HepG2 (cell line): ENCODE results near the gene DCPS. TPM values are rescaled to one million over a fixed set of nuclear protein-coding genes. Genes with fewer than 3 reads are reported as not detected.
A peak's percentile ranks its signal among the peaks of the same experiment; 100 is the strongest.

Source experiments
- CAMTA2 ChIP-seq: sonication (generic); formaldehyde crosslinking; IDR thresholded peaks from 2 replicates; pipeline ENCODE4 v1.4.0; 2020; ENCODE audit warnings: mild to moderate bottlenecking, missing genetic modification reagents, borderline replicate concordance
- CREM ChIP-seq, 2 experiments: sonication (generic) in 1 of 2; formaldehyde crosslinking in 1 of 2; IDR thresholded peaks; 2 replicates each; pipeline versions ENCODE4 v1.4.0 to v1.6.1; 2016 to 2020; ENCODE audit warnings: antibody characterized with exemption in 1 of 2, mild to moderate bottlenecking in 1 of 2, missing genetic modification reagents in 1 of 2
- ELF1 ChIP-seq: sonication (generic); formaldehyde crosslinking; IDR thresholded peaks from 2 replicates; pipeline ENCODE4 v1.4.0; 2020; ENCODE audit warnings: missing genetic modification reagents
- FOXA3 ChIP-seq: IDR thresholded peaks from 2 replicates; pipeline ENCODE4 v1.6.1; 2016; ENCODE audit warnings: missing genetic modification reagents, missing compliant biosample characterization
- GLI4 ChIP-seq: sonication (generic); formaldehyde crosslinking; IDR thresholded peaks from 2 replicates; pipeline ENCODE4 v1.5.1; 2020; ENCODE audit warnings: missing genetic modification reagents, mild to moderate bottlenecking, moderate library complexity, borderline replicate concordance
- HNRNPUL1 ChIP-seq: fragments of 200-400 bp; formaldehyde crosslinking; IDR thresholded peaks from 2 replicates; pipeline ENCODE4 v1.6.1; 2017; ENCODE audit warnings: low read depth, mild to moderate bottlenecking, low read length, moderate library complexity
- HOXA7 ChIP-seq: sonication (generic); formaldehyde crosslinking; IDR thresholded peaks from 2 replicates; pipeline ENCODE4 v1.8.1; 2022; ENCODE audit warnings: mild to moderate bottlenecking, missing genetic modification reagents, moderate library complexity
- NCOR1 ChIP-seq: fragments of 200-600 bp; sonication (generic); IDR thresholded peaks from 2 replicates; pipeline ENCODE4 v1.7.0; 2017; ENCODE audit warnings: antibody characterized with exemption, low read length, borderline replicate concordance
- PHB2 ChIP-seq: fragments of 450-650 bp; IDR thresholded peaks from 2 replicates; pipeline ENCODE4 v1.6.1; 2018; ENCODE audit not compliant: partially characterized antibody
- REXO4 ChIP-seq: sonication (generic); formaldehyde crosslinking; IDR thresholded peaks from 2 replicates; pipeline ENCODE4 v1.8.0; 2022; ENCODE audit warnings: missing genetic modification reagents, mild to moderate bottlenecking, borderline replicate concordance
- SNRNP70 ChIP-seq: fragments of 200-400 bp; formaldehyde crosslinking; IDR thresholded peaks from 2 replicates; pipeline ENCODE4 v1.6.1; 2017; ENCODE audit warnings: mild to moderate bottlenecking, low read depth, low read length, moderate library complexity
- ZBTB1 ChIP-seq: sonication (generic); formaldehyde crosslinking; IDR thresholded peaks from 2 replicates; pipeline ENCODE4 v1.4.0; 2020; ENCODE audit warnings: missing genetic modification reagents, borderline replicate concordance
- ZNF274 ChIP-seq: sonication (generic); formaldehyde crosslinking; IDR thresholded peaks from 2 replicates; pipeline ENCODE4 v1.5.1; 2020; ENCODE audit warnings: mild to moderate bottlenecking, missing genetic modification reagents
- ZNF501 ChIP-seq: sonication (generic); formaldehyde crosslinking; IDR thresholded peaks from 2 replicates; pipeline ENCODE4 v1.5.1; 2020; ENCODE audit warnings: mild to moderate bottlenecking, moderate library complexity, missing genetic modification reagents
- ZNF510 ChIP-seq: sonication (generic); formaldehyde crosslinking; IDR thresholded peaks from 2 replicates; pipeline ENCODE4 v1.4.0; 2020; ENCODE audit warnings: low read depth, mild to moderate bottlenecking, missing genetic modification reagents
- ZNF598 ChIP-seq: sonication (generic); formaldehyde crosslinking; IDR thresholded peaks from 2 replicates; pipeline ENCODE4 v1.5.1; 2020; ENCODE audit warnings: mild to moderate bottlenecking, missing genetic modification reagents, borderline replicate concordance
- ZNF605 ChIP-seq: sonication (generic); formaldehyde crosslinking; IDR thresholded peaks from 2 replicates; pipeline ENCODE4 v1.8.0; 2022; ENCODE audit warnings: mild to moderate bottlenecking, missing genetic modification reagents
- polyA plus RNA-seq, 8 experiments: library from polyadenylated mRNA; depleted of rRNA in 3 of 8; stranded (reverse) in 7 of 8; unstranded in 1 of 8; fragments of >200 nt; fragmentation: Illumina TruSeq in 4 of 8; extraction: Trizol in 4 of 8; gene quantifications; 2 replicates each; pipeline versions ENCODE4 v1.2.1 to v1.2.3, GENCODE V29; 2011 to 2016; ENCODE audit warnings: low read depth in 4 of 8, missing spikeins in 1 of 8, mixed read lengths in 1 of 8; ENCODE audit not compliant: insufficient read depth in 1 of 8
- total RNA-seq, 5 experiments: library from RNA; depleted of rRNA; stranded (reverse); fragments of >200 nt; fragmentation: Illumina TruSeq; extraction: Trizol; gene quantifications; 2 replicates each; pipeline ENCODE4 v1.2.3, GENCODE V29; 2016; ENCODE audit warnings: low read depth in 1 of 5
- TF ChIP-seq, protein P1 (sequence below): sonication (generic); formaldehyde crosslinking; IDR thresholded peaks from 2 replicates; pipeline ENCODE4 v1.9.0; 2021; ENCODE audit warnings: missing genetic modification reagents, borderline replicate concordance
- TF ChIP-seq, protein P2 (sequence below): sonication (generic); formaldehyde crosslinking; IDR thresholded peaks from 2 replicates; pipeline ENCODE4 v1.9.0; 2022; ENCODE audit warnings: missing genetic modification reagents, mild to moderate bottlenecking, borderline replicate concordance
- TF ChIP-seq, protein P3 (sequence below): fragments of 450-650 bp; IDR thresholded peaks from 2 replicates; pipeline ENCODE4 v1.6.1; 2016
- TF ChIP-seq, protein P4 (sequence below): sonication (generic); formaldehyde crosslinking; conservative IDR thresholded peaks from 2 replicates; pipeline ENCODE4 v1.8.0; 2022; ENCODE audit warnings: mild to moderate bottlenecking, moderate library complexity, missing genetic modification reagents

DCPS gene
- total and polyA plus RNA-seq, 2 of the 13 experiments (the other 11 are each of a cell fraction or from before 2014, with no cell fraction given): 21.9 to 22.5 TPM

DNA sequence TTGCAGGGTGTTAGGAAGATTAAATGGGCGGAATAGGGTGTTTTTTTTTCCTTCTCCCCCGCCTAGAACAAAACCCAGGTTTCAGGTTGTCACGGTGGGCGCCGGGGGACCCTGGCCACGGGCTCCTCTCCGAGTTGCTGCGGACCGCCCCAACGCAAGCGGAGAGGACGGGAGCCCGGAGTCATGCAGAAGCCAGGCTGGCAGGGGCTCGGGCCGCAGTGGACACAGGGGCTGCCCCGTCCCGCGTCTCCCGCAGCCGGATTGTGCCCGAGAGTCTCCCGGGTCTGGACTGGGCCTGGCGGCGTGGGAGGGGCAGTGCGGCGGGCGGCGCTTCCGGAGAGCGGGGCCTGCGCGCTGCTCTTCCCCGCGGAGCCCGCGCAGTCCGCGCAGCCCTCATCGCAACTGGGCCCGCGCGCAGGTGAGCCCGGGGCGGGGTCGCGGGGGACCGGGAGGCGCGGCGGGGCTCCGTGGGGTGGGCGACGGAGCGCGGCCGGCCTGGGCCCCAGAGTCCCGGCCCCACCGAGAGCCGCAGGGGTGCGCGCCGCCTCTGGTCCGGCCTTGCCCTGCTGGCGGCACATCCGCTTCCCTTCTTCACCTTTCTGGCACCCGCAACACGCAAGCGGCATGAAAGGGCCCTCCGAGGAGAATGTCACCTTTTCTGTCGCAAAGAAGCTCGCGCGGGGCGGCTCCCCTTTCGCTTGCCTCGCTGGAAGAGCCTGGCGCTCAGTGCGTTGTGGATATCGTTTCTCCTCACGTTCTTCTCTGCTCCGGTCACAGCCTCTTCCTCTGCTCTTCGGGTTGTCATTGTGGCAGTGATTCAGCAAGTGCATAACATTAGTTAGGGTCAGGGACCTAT is 20.9 kb upstream of the DCPS start, which contains the start of gene TIRAP (continued):
- TF ChIP-seq, protein P1, sequence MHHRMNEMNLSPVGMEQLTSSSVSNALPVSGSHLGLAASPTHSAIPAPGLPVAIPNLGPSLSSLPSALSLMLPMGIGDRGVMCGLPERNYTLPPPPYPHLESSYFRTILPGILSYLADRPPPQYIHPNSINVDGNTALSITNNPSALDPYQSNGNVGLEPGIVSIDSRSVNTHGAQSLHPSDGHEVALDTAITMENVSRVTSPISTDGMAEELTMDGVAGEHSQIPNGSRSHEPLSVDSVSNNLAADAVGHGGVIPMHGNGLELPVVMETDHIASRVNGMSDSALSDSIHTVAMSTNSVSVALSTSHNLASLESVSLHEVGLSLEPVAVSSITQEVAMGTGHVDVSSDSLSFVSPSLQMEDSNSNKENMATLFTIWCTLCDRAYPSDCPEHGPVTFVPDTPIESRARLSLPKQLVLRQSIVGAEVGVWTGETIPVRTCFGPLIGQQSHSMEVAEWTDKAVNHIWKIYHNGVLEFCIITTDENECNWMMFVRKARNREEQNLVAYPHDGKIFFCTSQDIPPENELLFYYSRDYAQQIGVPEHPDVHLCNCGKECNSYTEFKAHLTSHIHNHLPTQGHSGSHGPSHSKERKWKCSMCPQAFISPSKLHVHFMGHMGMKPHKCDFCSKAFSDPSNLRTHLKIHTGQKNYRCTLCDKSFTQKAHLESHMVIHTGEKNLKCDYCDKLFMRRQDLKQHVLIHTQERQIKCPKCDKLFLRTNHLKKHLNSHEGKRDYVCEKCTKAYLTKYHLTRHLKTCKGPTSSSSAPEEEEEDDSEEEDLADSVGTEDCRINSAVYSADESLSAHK (CRISPR knock-in tag): no peak
- TF ChIP-seq ZBTB1 (CRISPR knock-in tag) (no peak), CAMTA2 (CRISPR knock-in tag) (no peak), ZNF598 (CRISPR knock-in tag) (no peak; the same call in 1 of the 2 replicates), NCOR1 (no peak), CREM (IDR thresholded peaks at IDR 0.05) (no peak), CREM (CRISPR knock-in tag; IDR thresholded peaks at IDR 0.05) (no peak), GLI4 (CRISPR knock-in tag) (no peak), ELF1 (CRISPR knock-in tag) (0 out of 2 replicates have a peak, but pooled peaks have one; percentile 22), PHB2 (no peak), HNRNPUL1 (no peak), FOXA3 (peak; percentile 21; the same call in 1 of the 2 replicates), ZNF501 (CRISPR knock-in tag) (peak; percentile 43; the same call in 1 of the 2 replicates), HOXA7 (CRISPR knock-in tag) (no peak), ZNF510 (peak; percentile 41; the same call in 1 of the 2 replicates), ZNF605 (no peak), REXO4 (CRISPR knock-in tag) (no peak), ZNF274 (0 out of 2 replicates have a peak, but pooled peaks have one; percentile 44), SNRNP70 (no peak)
- TF ChIP-seq, protein P2, sequence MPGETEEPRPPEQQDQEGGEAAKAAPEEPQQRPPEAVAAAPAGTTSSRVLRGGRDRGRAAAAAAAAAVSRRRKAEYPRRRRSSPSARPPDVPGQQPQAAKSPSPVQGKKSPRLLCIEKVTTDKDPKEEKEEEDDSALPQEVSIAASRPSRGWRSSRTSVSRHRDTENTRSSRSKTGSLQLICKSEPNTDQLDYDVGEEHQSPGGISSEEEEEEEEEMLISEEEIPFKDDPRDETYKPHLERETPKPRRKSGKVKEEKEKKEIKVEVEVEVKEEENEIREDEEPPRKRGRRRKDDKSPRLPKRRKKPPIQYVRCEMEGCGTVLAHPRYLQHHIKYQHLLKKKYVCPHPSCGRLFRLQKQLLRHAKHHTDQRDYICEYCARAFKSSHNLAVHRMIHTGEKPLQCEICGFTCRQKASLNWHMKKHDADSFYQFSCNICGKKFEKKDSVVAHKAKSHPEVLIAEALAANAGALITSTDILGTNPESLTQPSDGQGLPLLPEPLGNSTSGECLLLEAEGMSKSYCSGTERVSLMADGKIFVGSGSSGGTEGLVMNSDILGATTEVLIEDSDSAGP (CRISPR knock-in tag): peak; percentile 69; the same call in 1 of the 2 replicates
- TF ChIP-seq, protein P3, sequence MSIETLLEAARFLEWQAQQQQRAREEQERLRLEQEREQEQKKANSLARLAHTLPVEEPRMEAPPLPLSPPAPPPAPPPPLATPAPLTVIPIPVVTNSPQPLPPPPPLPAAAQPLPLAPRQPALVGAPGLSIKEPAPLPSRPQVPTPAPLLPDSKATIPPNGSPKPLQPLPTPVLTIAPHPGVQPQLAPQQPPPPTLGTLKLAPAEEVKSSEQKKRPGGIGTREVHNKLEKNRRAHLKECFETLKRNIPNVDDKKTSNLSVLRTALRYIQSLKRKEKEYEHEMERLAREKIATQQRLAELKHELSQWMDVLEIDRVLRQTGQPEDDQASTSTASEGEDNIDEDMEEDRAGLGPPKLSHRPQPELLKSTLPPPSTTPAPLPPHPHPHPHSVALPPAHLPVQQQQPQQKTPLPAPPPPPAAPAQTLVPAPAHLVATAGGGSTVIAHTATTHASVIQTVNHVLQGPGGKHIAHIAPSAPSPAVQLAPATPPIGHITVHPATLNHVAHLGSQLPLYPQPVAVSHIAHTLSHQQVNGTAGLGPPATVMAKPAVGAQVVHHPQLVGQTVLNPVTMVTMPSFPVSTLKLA: no peak
- TF ChIP-seq, protein P4, sequence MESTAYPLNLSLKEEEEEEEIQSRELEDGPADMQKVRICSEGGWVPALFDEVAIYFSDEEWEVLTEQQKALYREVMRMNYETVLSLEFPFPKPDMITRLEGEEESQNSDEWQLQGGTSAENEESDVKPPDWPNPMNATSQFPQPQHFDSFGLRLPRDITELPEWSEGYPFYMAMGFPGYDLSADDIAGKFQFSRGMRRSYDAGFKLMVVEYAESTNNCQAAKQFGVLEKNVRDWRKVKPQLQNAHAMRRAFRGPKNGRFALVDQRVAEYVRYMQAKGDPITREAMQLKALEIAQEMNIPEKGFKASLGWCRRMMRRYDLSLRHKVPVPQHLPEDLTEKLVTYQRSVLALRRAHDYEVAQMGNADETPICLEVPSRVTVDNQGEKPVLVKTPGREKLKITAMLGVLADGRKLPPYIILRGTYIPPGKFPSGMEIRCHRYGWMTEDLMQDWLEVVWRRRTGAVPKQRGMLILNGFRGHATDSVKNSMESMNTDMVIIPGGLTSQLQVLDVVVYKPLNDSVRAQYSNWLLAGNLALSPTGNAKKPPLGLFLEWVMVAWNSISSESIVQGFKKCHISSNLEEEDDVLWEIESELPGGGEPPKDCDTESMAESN (CRISPR knock-in tag): peak; percentile 83
